OCI-LY1 (cell line): Measurements from ENCODE around the gene HOXC13.

ENCODE experiments used
- H2AFZ ChIP-seq: fragments of 200-600 bp; sonication (generic), shearing (Covaris generic); 2 replicates; pipeline ENCODE4 v1.6.0; 2014; ENCODE audit warnings: antibody characterized with exemption, mild to moderate bottlenecking, low read length
- H3F3A ChIP-seq: fragments of 200-600 bp; sonication (generic), shearing (Covaris generic); 2 replicates; pipeline ENCODE4 v1.6.0; 2014; ENCODE audit warnings: mild to moderate bottlenecking, antibody characterized with exemption, low read length, moderate library complexity; ENCODE audit not compliant: insufficient read depth
- H3K27ac ChIP-seq: fragments of 200-600 bp; sonication (generic); 2 replicates; pipeline ENCODE4 v1.5.1; 2014; ENCODE audit warnings: low read length, mixed run types, mild to moderate bottlenecking, low read depth; ENCODE audit not compliant: poor library complexity, severe bottlenecking
- H3K27me3 ChIP-seq: fragments of 200-600 bp; sonication (generic); 2 replicates; pipeline ENCODE4 v1.6.0; 2014; ENCODE audit warnings: antibody characterized with exemption, mild to moderate bottlenecking, low read length, moderate library complexity; ENCODE audit not compliant: insufficient read depth
- H3K36me3 ChIP-seq: fragments of 200-600 bp; sonication (generic); 2 replicates; pipeline ENCODE4 v1.6.1; 2014; ENCODE audit warnings: mild to moderate bottlenecking, antibody characterized with exemption, low read length, moderate library complexity, mixed read lengths; ENCODE audit not compliant: insufficient read depth
- H3K4me1 ChIP-seq: fragments of 200-600 bp; sonication (generic); 2 replicates; pipeline ENCODE4 v1.5.1; 2014; ENCODE audit warnings: mild to moderate bottlenecking, low read length, moderate library complexity; ENCODE audit not compliant: insufficient read depth, severe bottlenecking
- H3K4me2 ChIP-seq: fragments of 200-600 bp; sonication (generic), shearing (Covaris generic); 2 replicates; pipeline ENCODE4 v1.6.1; 2014; ENCODE audit warnings: low read length
- H3K4me3 ChIP-seq: fragments of 200-600 bp; sonication (generic); 2 replicates; pipeline ENCODE4 v1.5.1; 2014; ENCODE audit warnings: low read length, low read depth, mild to moderate bottlenecking, mixed read lengths; ENCODE audit not compliant: poor library complexity, severe bottlenecking
- H3K79me2 ChIP-seq: fragments of 200-600 bp; shearing (Covaris generic); 2 replicates; pipeline ENCODE4 v1.6.1; 2016; ENCODE audit warnings: mixed run types, low read length, mixed read lengths; ENCODE audit not compliant: insufficient read depth
- H3K9ac ChIP-seq: fragments of 200-600 bp; sonication (generic), shearing (Covaris generic); 2 replicates; pipeline ENCODE4 v1.6.1; 2014; ENCODE audit warnings: mild to moderate bottlenecking, low read length, mixed read lengths
- H3K9me2 ChIP-seq: fragments of 200-600 bp; sonication (generic), shearing (Covaris generic); 2 replicates; pipeline ENCODE4 v1.6.1; 2014; ENCODE audit warnings: low read depth, mild to moderate bottlenecking, low read length, mixed read lengths
- H3K9me3 ChIP-seq: fragments of 200-600 bp; shearing (Covaris generic); 2 replicates; pipeline ENCODE4 v1.6.1; 2014; ENCODE audit warnings: low read length, mixed read lengths
- H4K20me1 ChIP-seq: fragments of 200-600 bp; sonication (generic), shearing (Covaris generic); 2 replicates; pipeline ENCODE4 v1.6.0; 2016; ENCODE audit warnings: mild to moderate bottlenecking, low read length; ENCODE audit not compliant: insufficient read depth
- CTCF ChIP-seq: fragments of 200-600 bp; sonication (generic), shearing (Covaris generic); IDR thresholded peaks from 2 replicates; pipeline ENCODE4 v1.5.1; 2017; ENCODE audit warnings: mild to moderate bottlenecking, antibody characterized with exemption, low read length, moderate library complexity, mixed read lengths
- EZH2 ChIP-seq: fragments of 200-600 bp; sonication (generic), shearing (Covaris generic); IDR thresholded peaks from 2 replicates; pipeline ENCODE4 v1.8.0; 2017; ENCODE audit warnings: borderline replicate concordance, mixed run types, mild to moderate bottlenecking, antibody characterized with exemption, low read length, moderate library complexity, mixed read lengths

The HOXC13 gene

GRCh38 chr12:53941187-53941586 is 2.6 kb downstream of the HOXC13 start:
- Histone ChIP-seq H3K27me3 (no peaks in the 10 kb centered on the region), H3F3A (no peaks in the 10 kb centered on the region), H3K4me3 (no peak overlapping the region), H3K36me3 (no peaks in the 10 kb centered on the region), H3K9me3 (no peaks in the 10 kb centered on the region), H3K9ac (no peak overlapping the region), H3K4me1 (no peaks in the 10 kb centered on the region), H4K20me1 (no peaks in the 10 kb centered on the region), H2AFZ (no peak overlapping the region), H3K9me2 (no peaks in the 10 kb centered on the region), H3K27ac (no peak overlapping the region), H3K4me2 (no peak overlapping the region), H3K79me2 (no peaks in the 10 kb centered on the region)
- TF ChIP-seq EZH2 (no peak), CTCF (no peak)

GRCh38 chr12:53941750-53942149 is 3.1 kb downstream of the HOXC13 start:
- no peak for TF ChIP-seq EZH2
- no peak for TF ChIP-seq CTCF
- Histone ChIP-seq H3K9me3 (no peaks in the 10 kb centered on the region), H3K4me1 (no peaks in the 10 kb centered on the region), H3K79me2 (no peaks in the 10 kb centered on the region), H3K36me3 (no peaks in the 10 kb centered on the region), H3K27ac (no peak overlapping the region), H2AFZ (no peak overlapping the region), H3K4me3 (no peak overlapping the region), H3K9me2 (no peaks in the 10 kb centered on the region), H3K9ac (no peak overlapping the region), H3K27me3 (no peaks in the 10 kb centered on the region), H3F3A (no peaks in the 10 kb centered on the region), H3K4me2 (no peak overlapping the region), H4K20me1 (no peaks in the 10 kb centered on the region)

GRCh38 chr12:53942467-53942997 is 3.9 kb downstream of the HOXC13 start:
- no peak overlapping the region for H3K27ac ChIP-seq
- H2AFZ ChIP-seq, result no peak overlapping the region
- H3K4me1 ChIP-seq, result no peaks in the 10 kb centered on the region
- no peak overlapping the region for H3K4me3 ChIP-seq
- no peaks in the 10 kb centered on the region for H3K36me3 ChIP-seq
- H3F3A ChIP-seq, result no peaks in the 10 kb centered on the region
- no peak overlapping the region for H3K4me2 ChIP-seq
- no peaks in the 10 kb centered on the region for H4K20me1 ChIP-seq
- no peaks in the 10 kb centered on the region for H3K27me3 ChIP-seq
- no peaks in the 10 kb centered on the region for H3K9me3 ChIP-seq
- TF ChIP-seq CTCF (no peak), EZH2 (no peak)
- H3K9ac ChIP-seq, result no peak overlapping the region
- H3K9me2 ChIP-seq, result no peaks in the 10 kb centered on the region
- no peaks in the 10 kb centered on the region for H3K79me2 ChIP-seq
